Stomach (tissue), 9 donors: ENCODE results near the gene GEMIN8. TPM values are rescaled to one million over a fixed set of nuclear protein-coding genes. Genes with fewer than 3 reads are reported as not detected.

Experiments used
- DNase-seq, 2 donors: peaks; one replicate each; pipeline versions ENCODE4 v3.0.0 to v3.0.0-alpha.2; 2013 to 2019
- H3K27ac ChIP-seq, 5 donors: fragments of 200-600 bp in 4 of 5; sonication (generic) in 4 of 5; one replicate each; pipeline ENCODE4 v1.5.1; 2013 to 2019; ENCODE audit warnings: mild to moderate bottlenecking in 1 of 5, moderate library complexity in 1 of 5
- H3K27me3 ChIP-seq, 3 donors: fragments of 200-600 bp; sonication (generic); one replicate each; pipeline ENCODE4 v1.5.1; 2017 to 2019; ENCODE audit warnings: mixed run types in 1 of 3
- H3K36me3 ChIP-seq, 4 donors: fragments of 200-600 bp; sonication (generic); 1 replicate in 3 of 4; 2 replicates in 1 of 4; pipeline ENCODE4 v1.5.1; 2016 to 2019
- H3K4me1 ChIP-seq, 4 donors: fragments of 200-600 bp; sonication (generic); one replicate each; pipeline ENCODE4 v1.5.1; 2016 to 2019
- H3K4me3 ChIP-seq, 4 donors: fragments of 200-600 bp; sonication (generic) in 3 of 4; one replicate each; pipeline ENCODE4 v1.5.1; 2016 to 2019; ENCODE audit warnings: mild to moderate bottlenecking in 1 of 4
- H3K9me3 ChIP-seq, 4 donors: fragments of 200-600 bp; sonication (generic); one replicate each; pipeline ENCODE4 v1.5.1; 2016 to 2019
- CTCF ChIP-seq, 7 experiments: fragments of 450-650 bp in 4 of 7; fragments of 200-600 bp in 3 of 7; sonication (generic) in 3 of 7; IDR thresholded peaks; one replicate each; pipeline ENCODE4 v1.5.1; 2016 to 2019; ENCODE audit warnings: antibody characterized with exemption in 7 of 7, control low read depth in 2 of 7, mild to moderate bottlenecking in 1 of 7
- EP300 ChIP-seq: sonication (generic); formaldehyde crosslinking; IDR thresholded peaks from one replicate; pipeline ENCODE4 v1.6.1; 2017; ENCODE audit warnings: antibody characterized with exemption
- POLR2A ChIP-seq, 4 donors: fragments of 450-650 bp; IDR thresholded peaks; one replicate each; pipeline ENCODE4 v1.6.1; 2016; ENCODE audit warnings: antibody characterized with exemption in 4 of 4, control low read depth in 2 of 4, mild to moderate bottlenecking in 1 of 4, moderate library complexity in 1 of 4
- POLR2AphosphoS5 ChIP-seq, 3 donors: sonication (generic); formaldehyde crosslinking; IDR thresholded peaks; one replicate each; pipeline ENCODE4 v1.6.1; 2016; ENCODE audit warnings: antibody characterized with exemption in 3 of 3
- WGBS, 5 donors: extraction: QIAGEN DNeasy Blood & Tissue Kit in 3 of 5; methylation state at CpG; one replicate each; pipeline versions ENCODE4 v1.1.5 to v1.1.7; 2013 to 2018; 5-methylcytosine and 5-hydroxymethylcytosine counted together
- intact Hi-C: fragments of 100-400 bp; cut with DNase I; formaldehyde crosslinking; loops from one replicate; pipeline ENCODE4 v1.15.1; 2023; ENCODE audit warnings: low total_unique reads
- polyA plus RNA-seq, 3 donors: library from polyadenylated mRNA; stranded (reverse); fragments of 200-250 nt; gene quantifications; one replicate each; pipeline ENCODE4 v1.2.3, GENCODE V29; 2013
- total RNA-seq, 5 donors: library from RNA; depleted of rRNA; stranded (reverse); fragments of >200 nt; gene quantifications; one replicate each; pipeline versions ENCODE4 v1.1.0 to v1.2.3, GENCODE V29; 2014 to 2016
- donor health status: healthy with polysubstance abuse.
- donor health status: Bipolar disorder and iron deficiency.
- donor health status: healthy.

The GEMIN8 gene
- total and polyA plus RNA-seq, 8 donors = 4.3 to 33.5 (median 14.7) TPM

GRCh38 chrX:14022019-14022418, 7.7 kb downstream of the GEMIN8 start:
- intact Hi-C loops = no loop called here
- Histone ChIP-seq H3K36me3 (peaks cover 0 to 36% (median 22%) of the 10 kb centered on the region in 4 donors), H3K4me1 (peaks cover 0 to 1% (median under 1%) of the 10 kb centered on the region in 4 donors), H3K4me3 (no peak overlapping the region), H3K9me3 (peaks cover 0 to 6% (median 0%) of the 10 kb centered on the region in 4 donors), H3K27ac (no peak overlapping the region), H3K27me3 (no peaks in the 10 kb centered on the region)
- TF ChIP-seq CTCF (IDR thresholded peaks at IDR 0.05) = no peak
- TF ChIP-seq POLR2A (IDR thresholded peaks at IDR 0.05) = no peak
- TF ChIP-seq POLR2AphosphoS5 (IDR thresholded peaks at IDR 0.05) = no peak
- TF ChIP-seq EP300 = no peak
- no peak for DNase-seq

GRCh38 chrX:14017399-14017798, 12.3 kb downstream of the GEMIN8 start:
- intact Hi-C loops = no loop called here
- Histone ChIP-seq H3K4me1 (no peaks in the 10 kb centered on the region), H3K4me3 (no peak overlapping the region), H3K9me3 (peaks cover 0 to 5% (median 3%) of the 10 kb centered on the region in 4 donors), H3K27ac (no peak overlapping the region), H3K36me3 (peaks cover 0 to 71% (median 29%) of the 10 kb centered on the region in 4 donors), H3K27me3 (no peaks in the 10 kb centered on the region)
- no peak for DNase-seq
- WGBS, 5 donors = 76 to 92% (median 88%) methylated on average over 3 of the region's 3 CpGs
- TF ChIP-seq CTCF (IDR thresholded peaks at IDR 0.05) = no peak
- TF ChIP-seq POLR2AphosphoS5 (IDR thresholded peaks at IDR 0.05) = no peak
- no peak for TF ChIP-seq EP300
- no peak for TF ChIP-seq POLR2A (IDR thresholded peaks at IDR 0.05)

- Histone ChIP-seq H3K27ac (no peak overlapping the region), H3K4me3 (no peak overlapping the region), H3K9me3 (peaks cover 0 to 5% (median 0%) of the 10 kb centered on the region in 4 donors), H3K4me1 (no peaks in the 10 kb centered on the region), H3K36me3 (peaks cover 0 to 73% (median 29%) of the 10 kb centered on the region in 4 donors), H3K27me3 (no peaks in the 10 kb centered on the region)
- intact Hi-C loops = no loop called here
- no peak for TF ChIP-seq POLR2A (IDR thresholded peaks at IDR 0.05)
- TF ChIP-seq POLR2AphosphoS5 (IDR thresholded peaks at IDR 0.05) = no peak
- TF ChIP-seq EP300 = no peak
- no peak for TF ChIP-seq CTCF (IDR thresholded peaks at IDR 0.05)
- 82 to 96% (median 87%) methylated on average over 4 of the region's 4 CpGs for WGBS, 5 donors
- DNase-seq = no peak
Observed at GRCh38 chrX:14015941-14016340, 13.8 kb downstream of the GEMIN8 start.

- Histone ChIP-seq H3K4me1 (no peaks in the 10 kb centered on the region), H3K9me3 (peaks cover 0 to 5% (median 0%) of the 10 kb centered on the region in 4 donors), H3K27me3 (no peaks in the 10 kb centered on the region), H3K27ac (no peak overlapping the region), H3K36me3 (peaks cover 0 to 69% (median 26%) of the 10 kb centered on the region in 4 donors), H3K4me3 (no peak overlapping the region)
- WGBS, 5 donors = 81 to 97% (median 97%) methylated on average over 2 of the region's 2 CpGs
- no peak for DNase-seq
- no peak for TF ChIP-seq POLR2AphosphoS5 (IDR thresholded peaks at IDR 0.05)
- no peak for TF ChIP-seq POLR2A (IDR thresholded peaks at IDR 0.05)
- no peak for TF ChIP-seq EP300
- no peak for TF ChIP-seq CTCF (IDR thresholded peaks at IDR 0.05)
- intact Hi-C loops = no loop called here
Observed at GRCh38 chrX:14015294-14015693, 14.4 kb downstream of the GEMIN8 start.
